MM.1S (cell line): ENCODE results near the gene RBFOX2.
"Not testable (repeated sequence)": the region's sequence is repeated elsewhere in the genome, so short reads cannot be mapped to it uniquely, and the experiment has no call there.

Source experiments
- EZH2 ChIP-seq: fragments of 300-600 bp; sonication (generic); optimal IDR thresholded peaks from 2 replicates; pipeline ENCODE3; 2017; ENCODE audit warnings: low read depth, mild to moderate bottlenecking, antibody characterized with exemption, low read length, mixed read lengths
- EZH2phosphoT487 ChIP-seq: fragments of 300-600 bp; sonication (generic); IDR thresholded peaks from 2 replicates; pipeline ENCODE4 v1.6.1; 2018; ENCODE audit warnings: antibody characterized with exemption, low read length
- TF ChIP-seq, protein P1 (sequence below): fragments of 300-600 bp; sonication (generic); IDR thresholded peaks from 2 replicates; pipeline ENCODE4 v1.5.1; 2016; ENCODE audit warnings: antibody characterized with exemption, low read length, mixed read lengths

DNA sequence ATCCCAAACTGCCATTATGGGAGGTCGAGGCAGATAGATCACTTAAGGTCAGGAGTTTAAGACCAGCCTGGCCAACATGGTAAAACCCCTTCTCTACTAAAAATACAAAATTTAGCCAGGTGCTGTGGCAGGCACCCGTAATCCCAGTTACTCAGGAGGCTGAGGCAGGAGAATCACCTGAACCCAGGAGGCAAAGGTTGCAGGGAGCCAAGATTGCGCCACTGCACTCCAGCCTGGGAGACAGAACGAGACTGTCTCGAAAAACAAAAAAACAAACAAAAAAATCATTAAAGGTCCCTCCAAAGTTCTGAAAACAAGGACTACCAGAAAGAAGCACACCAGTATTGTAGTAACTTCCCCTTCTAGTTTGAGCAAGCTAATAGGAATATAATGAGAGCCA is 34.9 kb downstream of the RBFOX2 start:
- TF ChIP-seq, protein P1, sequence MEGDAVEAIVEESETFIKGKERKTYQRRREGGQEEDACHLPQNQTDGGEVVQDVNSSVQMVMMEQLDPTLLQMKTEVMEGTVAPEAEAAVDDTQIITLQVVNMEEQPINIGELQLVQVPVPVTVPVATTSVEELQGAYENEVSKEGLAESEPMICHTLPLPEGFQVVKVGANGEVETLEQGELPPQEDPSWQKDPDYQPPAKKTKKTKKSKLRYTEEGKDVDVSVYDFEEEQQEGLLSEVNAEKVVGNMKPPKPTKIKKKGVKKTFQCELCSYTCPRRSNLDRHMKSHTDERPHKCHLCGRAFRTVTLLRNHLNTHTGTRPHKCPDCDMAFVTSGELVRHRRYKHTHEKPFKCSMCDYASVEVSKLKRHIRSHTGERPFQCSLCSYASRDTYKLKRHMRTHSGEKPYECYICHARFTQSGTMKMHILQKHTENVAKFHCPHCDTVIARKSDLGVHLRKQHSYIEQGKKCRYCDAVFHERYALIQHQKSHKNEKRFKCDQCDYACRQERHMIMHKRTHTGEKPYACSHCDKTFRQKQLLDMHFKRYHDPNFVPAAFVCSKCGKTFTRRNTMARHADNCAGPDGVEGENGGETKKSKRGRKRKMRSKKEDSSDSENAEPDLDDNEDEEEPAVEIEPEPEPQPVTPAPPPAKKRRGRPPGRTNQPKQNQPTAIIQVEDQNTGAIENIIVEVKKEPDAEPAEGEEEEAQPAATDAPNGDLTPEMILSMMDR = not testable (repeated sequence)
- TF ChIP-seq EZH2, EZH2phosphoT487: not testable (repeated sequence)
